B cell (primary cell): ENCODE results near the gene MAP4K1. TPM values are rescaled to one million over a fixed set of nuclear protein-coding genes. Genes with fewer than 3 reads are reported as not detected.

Experiments used
- ATAC-seq: fragments of 200-7000 bp; cut with Tn5 transposase; one replicate; pipeline ENCODE4 v1.10.0; 2021; ENCODE audit warnings: low read depth, mild to moderate bottlenecking, moderate number of reproducible peaks, moderate library complexity
- CTCF ChIA-PET: fragments of 350-600 bp; sonication (Branson Sonifier 250); formaldehyde crosslinking; loops from one replicate; lab custom pipeline; 2021; ENCODE audit warnings: antibody characterized with exemption, inconsistent platforms; lab: Charles Lee
- POLR2A ChIA-PET: fragments of 350-600 bp; sonication (Branson Sonifier 250); formaldehyde crosslinking; loops from one replicate; lab custom pipeline; 2021; ENCODE audit warnings: antibody characterized with exemption; lab: Charles Lee
- DNase-seq: peaks from one replicate; pipeline ENCODE4 v3.0.0; 2013
- H2AFZ ChIP-seq: 2 replicates; pipeline ENCODE4 v1.6.1; 2012; ENCODE audit warnings: mild to moderate bottlenecking, low read depth, low read length; ENCODE audit not compliant: insufficient read depth, poor library complexity, severe bottlenecking
- H3K27ac ChIP-seq, 2 donors: 1 replicate in 1 of 2; 2 replicates in 1 of 2; pipeline ENCODE4 v1.5.1; 2012 to 2013; ENCODE audit warnings: low read length in 2 of 2, mild to moderate bottlenecking in 2 of 2, moderate library complexity in 1 of 2
- H3K27me3 ChIP-seq, 4 experiments: fragments of 200-600 bp in 1 of 4; sonication (generic) in 1 of 4; replicated peaks in 1 of 4; 1 replicate in 2 of 4; 2 replicates in 2 of 4; pipeline versions ENCODE4 v1.6.1 to v1.7.0; 2013 to 2016; ENCODE audit warnings: low read length in 3 of 4, mild to moderate bottlenecking in 2 of 4, mixed read lengths in 1 of 4, moderate library complexity in 1 of 4; ENCODE audit not compliant: insufficient read depth in 4 of 4, control insufficient read depth in 3 of 4; ENCODE audit errors: control extremely low read depth in 1 of 4
- H3K36me3 ChIP-seq, 2 experiments: replicated peaks in 1 of 2; 1 replicate in 1 of 2; 2 replicates in 1 of 2; pipeline versions ENCODE4 v1.6.1 to v1.7.1; 2013; ENCODE audit warnings: low read length in 1 of 2; ENCODE audit not compliant: insufficient read depth in 2 of 2, control insufficient read depth in 1 of 2; ENCODE audit errors: control extremely low read depth in 1 of 2, extremely low read depth in 1 of 2
- H3K4me1 ChIP-seq, 2 donors: fragments of 200-600 bp in 1 of 2; sonication (generic) in 1 of 2; 1 replicate in 1 of 2; 2 replicates in 1 of 2; pipeline versions ENCODE4 v1.5.1 to v1.6.1; 2013 to 2017; ENCODE audit warnings: low read length in 2 of 2; ENCODE audit not compliant: control insufficient read depth in 2 of 2, insufficient read depth in 2 of 2
- H3K4me2 ChIP-seq: replicated peaks from 2 replicates; pipeline ENCODE3; 2012; ENCODE audit warnings: mild to moderate bottlenecking, low read depth, low read length; ENCODE audit not compliant: poor library complexity, severe bottlenecking
- H3K4me3 ChIP-seq, 5 experiments: fragments of 200-600 bp in 1 of 5; sonication (generic) in 1 of 5; 1 replicate in 3 of 5; 2 replicates in 2 of 5; pipeline versions ENCODE4 v1.5.1 to v1.7.0; 2011 to 2016; ENCODE audit warnings: low read length in 4 of 5, mild to moderate bottlenecking in 4 of 5, low read depth in 2 of 5, control low read depth in 1 of 5, moderate library complexity in 1 of 5; ENCODE audit not compliant: insufficient read depth in 1 of 5; ENCODE audit errors: control extremely low read depth in 1 of 5, extremely low read depth in 1 of 5
- H3K79me2 ChIP-seq: fragments of 200-600 bp; sonication (generic); one replicate; pipeline ENCODE4 v1.6.0; 2016; ENCODE audit warnings: low read length; ENCODE audit not compliant: control insufficient read depth, insufficient read depth
- H3K9ac ChIP-seq: fragments of 200-600 bp; sonication (generic); 2 replicates; pipeline ENCODE4 v1.6.1; 2017; ENCODE audit warnings: mild to moderate bottlenecking, low read length, moderate library complexity
- H3K9me3 ChIP-seq, 3 donors: one replicate each; pipeline versions ENCODE4 v1.6.1 to v1.7.1; 2013; ENCODE audit warnings: low read length in 2 of 3; ENCODE audit not compliant: control insufficient read depth in 2 of 3, insufficient read depth in 1 of 3; ENCODE audit errors: control extremely low read depth in 1 of 3
- H4K20me1 ChIP-seq: 2 replicates; pipeline ENCODE4 v1.6.0; 2012; ENCODE audit warnings: mild to moderate bottlenecking, low read length; ENCODE audit not compliant: insufficient read depth, control insufficient read depth, poor library complexity, severe bottlenecking
- H3K27ac Mint-ChIP-seq: one replicate; pipeline ENCODE4 v1.8.0; 2021; ENCODE audit warnings: mixed read lengths
- H3K27me3 Mint-ChIP-seq: one replicate; pipeline ENCODE4 v1.8.0; 2021; ENCODE audit warnings: mixed read lengths
- H3K4me1 Mint-ChIP-seq: one replicate; pipeline ENCODE4 v1.8.0; 2021; ENCODE audit warnings: mixed read lengths
- H3K4me3 Mint-ChIP-seq: one replicate; pipeline ENCODE4 v1.8.0; 2021; ENCODE audit warnings: mixed read lengths
- H3K9me3 Mint-ChIP-seq: one replicate; pipeline ENCODE4 v1.8.0; 2022; ENCODE audit warnings: mixed read lengths; ENCODE audit not compliant: insufficient read depth
- CTCF ChIP-seq: fragments of 200-600 bp; IDR thresholded peaks from one replicate; pipeline ENCODE4 v1.8.0; 2022; ENCODE audit warnings: antibody characterized with exemption, mild to moderate bottlenecking
- EZH2 ChIP-seq: IDR thresholded peaks from 2 replicates; pipeline ENCODE4 v1.6.1; 2012; ENCODE audit warnings: borderline replicate concordance, low read depth, mild to moderate bottlenecking, moderate library complexity, low read length; ENCODE audit not compliant: insufficient read depth, poor library complexity, severe bottlenecking
- WGBS: methylation state at CpG from one replicate; pipeline ENCODE4 v1.1.5; 2013; ENCODE audit warnings: missing lambda C conversion rate; ENCODE audit not compliant: insufficient coverage; 5-methylcytosine and 5-hydroxymethylcytosine counted together
- intact Hi-C: fragments of 100-400 bp; cut with micrococcal nuclease; formaldehyde crosslinking; loops from one replicate; pipeline ENCODE4 v1.10.0; 2022
- polyA plus RNA-seq: library from polyadenylated mRNA; depleted of rRNA; stranded (reverse); fragments of >200 nt; gene quantifications from 2 replicates; pipeline ENCODE4 v1.2.3, GENCODE V29; 2012
- total RNA-seq, 2 donors: library from RNA; stranded (reverse); fragments of 120-200 nt in 1 of 2; gene quantifications; 1 replicate in 1 of 2; 2 replicates in 1 of 2; pipeline versions ENCODE4 v1.2.3 to v1.2.4, GENCODE V29; 2013 to 2022

MAP4K1 gene
- total and polyA plus RNA-seq, 2 donors (not counting 1 experiment from before 2014, with no cell fraction given) = 291 to 415 TPM

- peak; percentile 78 for DNase-seq
- no peaks in the 10 kb centered on the region for H3K27me3 Mint-ChIP-seq
- H3K27ac Mint-ChIP-seq = no peak overlapping the region
Observed at GRCh38 chr19:38543807-38544568, 73.8 kb downstream of the MAP4K1 start.

More at GRCh38 chr19:38543807-38544568, 73.8 kb downstream of the MAP4K1 start:
- ATAC-seq = peak; percentile 81
- no peak overlapping the region for H3K4me3 Mint-ChIP-seq
- Histone ChIP-seq H3K36me3 (no peaks in the 10 kb centered on the region), H3K4me3 (peak overlapping the region in 1 of 5 experiments; percentile 38), H3K9me3 (no peaks in the 10 kb centered on the region), H3K79me2 (no peaks in the 10 kb centered on the region), H4K20me1 (no peaks in the 10 kb centered on the region), H2AFZ (peak overlapping the region; percentile 29), H3K4me2 (peak overlapping the region; percentile 50), H3K27ac (no peak overlapping the region), H3K4me1 (peaks cover 14 to 27% of the 10 kb centered on the region in 2 donors), H3K27me3 (peaks cover 0 to 4% (median 0%) of the 10 kb centered on the region in 4 experiments), H3K9ac (no peak overlapping the region)
- peaks cover 21% of the 10 kb centered on the region for H3K4me1 Mint-ChIP-seq
- TF ChIP-seq CTCF (peak; percentile 76), EZH2 (no peak)
- ChIA-PET POLR2A (interaction anchor here (0.6 to 1.1 kb wide), 3 partner anchors 55 to 493 kb away, joined by 3 to 5 read pairs (median 4); partner anchors contain the start of gene MAP4K1), CTCF (interaction anchor here (0.6 to 4.5 kb wide), 16 partner anchors 11 to 386 kb away, joined by 3 to 102 read pairs (median 5); partner anchors contain the start of genes ACTN4, EIF3K, FAM98C and MAP4K1)
- no peaks in the 10 kb centered on the region for H3K9me3 Mint-ChIP-seq
- intact Hi-C loops = loop anchor here (1.0 kb wide), 3 partner anchors 15 to 386 kb away; partner anchors contain the start of genes MAP4K1, MRPS12 and SARS2
- WGBS = 58% methylated on average over 15 of the region's 21 CpGs
